DMS153 treated with DMSO at 0.1 percent for 48 hours (cell line): Measurements from ENCODE around the gene TMEM209.
A peak's percentile ranks its signal among the peaks of the same experiment; 100 is the strongest.
"Not testable (repeated sequence)": the region's sequence is repeated elsewhere in the genome, so short reads cannot be mapped to it uniquely, and the experiment has no call there.

Experiments used
- DNase-seq: peaks from one replicate; lab custom pipeline; 2025; ENCODE audit not compliant: unreplicated experiment; lab: John Stamatoyannopoulos, UW

Gene TMEM209

DNA sequence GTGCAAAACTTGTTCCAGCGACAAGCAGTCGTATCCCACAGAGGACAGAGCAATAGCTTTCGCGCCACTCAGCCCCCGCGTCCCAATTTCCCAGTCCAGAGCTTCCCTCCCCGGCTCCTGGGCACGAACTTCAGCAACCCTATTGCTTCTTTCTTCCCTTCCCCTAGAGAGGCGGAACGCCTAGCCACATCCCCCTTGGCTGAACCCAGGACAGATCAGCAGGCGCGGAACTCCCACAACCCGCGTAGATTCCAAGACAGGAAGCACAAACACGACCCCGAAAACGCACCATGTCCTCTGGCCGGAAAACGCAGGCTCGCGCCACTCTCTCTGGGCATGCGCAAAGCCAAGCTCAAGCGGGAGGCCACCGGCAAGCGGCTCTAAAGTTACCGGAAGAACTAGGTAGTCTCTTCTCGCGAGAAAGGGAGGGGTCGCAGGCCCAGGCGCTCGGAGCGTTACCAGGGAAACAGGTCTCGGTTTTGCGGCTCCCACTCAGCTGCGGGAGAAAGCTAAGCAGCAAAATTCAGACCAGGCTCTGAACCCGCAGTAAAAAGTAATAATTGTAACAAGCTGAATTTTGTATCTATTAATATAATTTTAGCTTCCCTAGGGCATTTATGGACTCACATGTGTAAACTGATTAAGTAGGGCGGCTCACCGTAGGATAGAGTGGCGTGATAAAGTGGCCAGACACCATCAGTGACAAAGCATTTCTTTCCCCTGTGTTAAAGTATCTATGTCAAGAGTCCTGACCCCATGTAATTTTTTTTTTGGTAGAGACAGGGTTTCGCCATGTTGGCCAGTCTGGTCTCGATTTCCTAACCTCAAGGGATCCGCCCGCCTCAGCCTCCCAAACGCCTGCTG, at the start of gene TMEM209:
Gene TMEM209, minus strand, starts transcription at position 323 of the 864 bp plus-strand sequence. Its CDS starts 31 bp downstream, at position 292.
- DNase-seq: peak; percentile 92

DNA sequence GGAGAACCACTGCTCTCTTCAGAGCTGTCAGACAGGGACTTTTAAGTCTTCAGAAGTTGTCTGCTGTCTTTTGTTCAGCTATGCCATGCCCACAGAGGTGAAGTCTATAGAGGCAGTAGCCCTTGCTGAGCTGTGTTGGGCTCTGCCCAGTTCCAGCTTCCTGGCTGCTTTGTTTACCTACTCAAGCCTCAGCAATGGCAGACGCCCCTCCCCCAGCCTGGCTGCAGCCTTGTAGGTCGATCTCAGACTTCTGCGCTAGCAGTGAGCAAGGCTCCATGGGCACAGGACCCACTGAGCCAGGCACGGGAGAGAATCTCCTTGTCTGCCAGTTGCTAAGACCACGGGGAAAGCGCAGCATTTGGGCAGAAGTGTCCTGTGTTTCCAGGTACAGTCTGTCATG, 49.3 kb upstream of the TMEM209 start:
- DNase-seq: no peak

DNA sequence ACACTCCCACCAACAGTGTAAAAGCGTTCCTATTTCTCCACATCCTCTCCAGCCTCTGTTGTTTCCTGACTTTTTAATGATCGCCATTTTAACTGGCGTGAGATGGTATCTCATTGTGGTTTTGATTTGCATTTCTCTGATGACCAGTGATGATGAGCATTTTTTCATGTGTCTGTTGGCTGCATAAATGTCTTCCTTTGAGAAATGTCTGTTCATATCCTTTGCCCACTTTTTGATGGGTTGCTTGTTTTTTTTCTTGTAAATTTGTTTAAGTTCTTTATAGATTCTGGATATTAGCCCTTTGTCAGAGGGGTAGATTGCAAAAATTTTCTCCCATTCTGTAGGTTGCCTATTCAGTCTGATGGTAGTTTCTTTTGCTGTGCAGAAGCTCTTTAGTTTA, 44.4 kb upstream of the TMEM209 start:
- DNase-seq: not testable (repeated sequence)

DNA sequence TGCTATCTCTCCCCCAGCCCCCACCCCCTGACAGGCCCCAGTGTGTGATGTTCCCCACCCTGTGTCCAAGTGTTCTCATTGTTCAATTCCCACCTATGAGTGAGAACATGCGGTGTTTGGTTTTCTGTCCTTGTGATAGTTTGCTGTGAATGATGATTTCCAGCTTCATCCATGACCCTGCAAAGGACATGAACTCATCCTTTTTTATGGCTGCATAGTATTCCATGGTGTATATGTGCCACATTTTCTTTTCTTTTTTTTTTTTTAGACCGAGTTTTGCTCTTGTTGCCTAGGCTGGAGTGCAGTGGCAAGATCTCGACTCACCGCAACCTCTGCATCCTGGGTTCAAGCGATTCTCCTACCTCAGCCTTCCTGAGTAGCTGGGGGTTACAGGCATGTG, 43.6 kb upstream of the TMEM209 start:
- not testable (repeated sequence) for DNase-seq

DNA sequence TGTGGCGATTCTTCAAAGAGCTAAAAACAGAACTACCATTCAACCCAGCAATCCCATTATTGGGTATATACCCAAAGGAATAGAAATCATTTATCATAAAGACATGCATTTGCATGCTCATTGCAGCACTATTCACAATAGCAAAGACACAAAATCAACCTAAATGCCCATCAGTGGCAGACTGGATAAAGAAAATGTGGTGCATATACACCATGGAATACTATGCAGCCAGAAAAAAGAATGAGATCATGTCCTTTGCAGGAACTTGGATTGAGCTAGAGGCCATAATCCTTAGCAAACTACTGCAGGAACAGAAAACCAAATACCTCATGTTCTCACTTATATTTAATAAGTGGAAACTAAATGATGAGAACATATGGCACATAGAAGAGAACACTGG, 41.3 kb upstream of the TMEM209 start:
- DNase-seq: not testable (repeated sequence)

GRCh38 chr7:130243486-130243885, 38.3 kb upstream of the TMEM209 start:
- DNase-seq: not testable (repeated sequence)

GRCh38 chr7:130242198-130243014, 37.2 kb upstream of the TMEM209 start:
- DNase-seq: peak; percentile 50

GRCh38 chr7:130240240-130240639, 35.0 kb upstream of the TMEM209 start:
- DNase-seq: no peak

DNA sequence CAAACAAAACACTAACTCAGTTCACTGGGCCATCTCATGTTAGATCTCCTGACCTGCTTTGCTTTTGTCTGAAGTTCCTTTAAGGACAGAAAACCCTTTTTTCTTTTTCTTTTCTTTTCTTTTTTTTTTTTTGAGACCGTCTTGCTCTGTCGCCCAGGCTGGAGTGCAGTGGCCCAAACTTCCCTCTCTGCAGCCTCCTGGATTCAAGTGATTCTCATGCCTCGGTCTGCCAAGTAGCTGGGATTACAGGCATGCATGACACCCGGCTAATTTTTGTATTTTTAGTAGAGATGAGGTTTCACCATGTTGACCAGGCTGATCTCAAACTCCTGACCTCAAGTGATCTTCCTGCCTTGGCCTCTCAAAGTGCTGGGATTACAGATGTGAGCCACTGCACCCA, 31.2 kb upstream of the TMEM209 start:
- DNase-seq: not testable (repeated sequence)

DNA sequence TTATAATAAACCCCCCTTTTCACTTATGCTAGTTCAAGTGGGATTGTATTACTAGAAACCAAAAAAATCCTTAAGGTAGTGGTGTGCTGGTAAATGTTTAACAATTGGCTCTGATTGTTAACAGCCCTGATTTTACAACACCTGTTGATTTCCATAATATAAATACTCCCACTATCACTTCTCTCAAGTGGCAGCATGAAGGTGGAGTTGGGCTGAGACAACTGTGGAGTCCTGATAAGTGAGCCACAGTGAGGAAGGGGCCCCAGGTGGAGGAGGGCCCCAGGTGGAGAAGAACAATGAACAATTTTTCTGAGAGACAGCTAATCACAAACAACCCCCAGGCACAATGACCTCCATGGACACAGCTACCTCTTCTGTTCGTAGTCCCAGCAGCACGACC, 28.9 kb upstream of the TMEM209 start:
- DNase-seq: no peak

DNA sequence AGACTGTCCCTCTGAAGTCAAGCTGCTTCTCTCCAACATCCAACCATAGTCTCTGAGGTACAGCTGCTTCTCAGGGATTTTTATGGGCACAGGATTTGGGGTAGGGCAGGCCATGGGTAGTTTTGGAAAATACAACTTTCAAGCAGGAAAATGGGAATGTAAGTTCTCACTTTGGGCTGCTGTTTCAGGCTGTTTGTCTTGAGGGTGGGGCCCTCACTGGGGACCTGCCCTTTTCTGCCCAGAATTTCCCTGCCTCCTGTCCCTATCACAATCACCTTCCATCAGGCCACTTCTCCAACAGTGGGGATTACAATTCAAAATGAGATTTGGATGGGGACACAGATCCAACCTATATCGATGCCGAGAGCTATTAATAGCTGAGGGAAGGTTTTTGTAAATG, 27.0 kb upstream of the TMEM209 start:
- no peak for DNase-seq

DNA sequence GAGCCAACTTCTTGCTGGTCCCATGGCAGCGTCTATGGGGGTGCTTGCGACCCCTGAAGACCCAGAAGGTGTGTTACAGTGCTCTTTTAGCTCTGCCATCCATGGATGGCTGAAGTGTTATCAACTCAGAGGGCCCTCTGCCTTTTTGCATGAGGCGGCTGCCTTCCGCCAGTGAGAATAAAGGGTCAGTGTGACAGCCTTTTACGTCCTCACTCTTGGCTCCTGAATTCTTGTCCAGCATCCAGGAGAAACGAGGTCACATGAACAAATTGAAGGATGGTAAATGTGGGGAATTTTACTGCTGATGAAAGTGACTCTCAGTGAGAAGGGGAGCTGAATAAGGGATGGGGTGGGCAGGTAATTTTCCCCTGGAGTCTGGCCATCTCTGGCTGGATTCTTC, 26.6 kb upstream of the TMEM209 start:
- no peak for DNase-seq

DNA sequence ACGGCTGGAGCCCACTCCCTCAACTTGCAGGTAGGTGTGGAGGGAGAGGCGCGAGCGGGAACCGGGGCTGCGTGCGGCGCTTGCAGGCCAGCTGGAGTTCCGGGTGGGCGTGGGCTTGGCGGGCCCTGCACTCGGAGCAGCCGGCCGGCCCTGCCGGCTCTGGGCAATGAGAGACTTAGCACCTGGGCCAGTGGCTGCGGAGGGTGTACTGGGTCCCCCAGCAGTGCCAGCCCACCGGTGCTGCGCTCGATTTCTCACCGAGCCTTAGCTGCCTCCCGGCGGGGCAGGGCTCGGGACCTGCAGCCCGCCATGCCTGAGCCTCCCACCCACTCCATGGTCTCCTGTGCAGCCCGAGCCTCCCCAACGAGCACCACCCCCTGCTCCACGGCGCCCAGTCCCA, 24.8 kb upstream of the TMEM209 start:
- not testable (repeated sequence) for DNase-seq

DNA sequence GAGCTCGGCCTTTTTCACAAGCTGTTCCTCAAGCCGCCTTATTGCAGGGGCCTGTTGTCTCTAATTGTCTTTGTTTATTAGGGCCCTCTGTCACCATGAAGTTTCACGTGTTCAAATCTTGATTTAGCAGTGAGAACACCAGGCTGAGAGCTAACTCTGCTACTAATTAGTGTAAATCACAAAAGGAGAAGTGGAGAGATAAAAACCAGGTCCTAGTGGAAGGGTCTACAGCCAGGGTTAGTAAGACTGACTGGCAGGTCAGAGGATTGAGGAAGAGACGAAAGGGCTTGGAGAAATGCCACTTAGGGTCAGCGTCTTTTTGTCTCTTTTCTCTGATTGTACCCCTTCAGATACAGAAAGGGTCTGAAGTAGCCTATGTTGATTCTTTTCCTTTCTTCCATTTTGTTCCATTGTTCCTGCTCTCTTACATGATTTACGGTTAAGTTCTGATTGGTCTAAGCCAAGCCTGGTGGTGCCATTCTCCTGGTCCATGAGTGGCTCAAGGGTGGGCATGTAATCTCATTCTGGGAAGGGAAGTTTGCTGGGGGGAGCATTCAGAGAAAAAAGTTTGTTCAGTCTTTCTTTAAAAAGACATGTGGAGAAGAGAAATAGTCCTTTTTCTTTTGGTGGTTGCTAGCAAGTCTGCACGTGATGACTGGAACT, 23.8 kb upstream of the TMEM209 start:
- DNase-seq: no peak

- DNase-seq: no peak
Observed at GRCh38 chr7:130227883-130228575, 22.8 kb upstream of the TMEM209 start.

DNA sequence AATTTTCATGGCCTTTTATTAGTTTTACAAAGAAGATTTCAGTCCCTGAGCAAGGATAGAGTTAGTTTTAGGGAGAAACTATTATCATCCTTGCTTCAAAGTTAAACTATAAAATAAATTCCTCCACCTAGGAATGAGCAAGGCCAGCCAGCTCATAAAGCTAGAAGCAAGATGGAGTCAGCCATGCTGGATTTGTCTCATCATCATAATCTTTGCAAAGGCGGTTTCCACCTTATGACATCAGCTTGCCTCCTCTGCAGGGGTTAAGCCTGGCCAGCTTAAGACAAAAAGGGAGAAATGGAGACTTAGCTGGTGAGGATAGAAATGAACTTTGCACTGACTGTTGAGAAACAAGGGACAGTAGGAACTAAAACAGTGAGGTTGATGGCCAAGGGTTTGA, 21.1 kb upstream of the TMEM209 start:
- DNase-seq: no peak

- not testable (repeated sequence) for DNase-seq
Observed at GRCh38 chr7:130224923-130225322, 19.7 kb upstream of the TMEM209 start.

DNA sequence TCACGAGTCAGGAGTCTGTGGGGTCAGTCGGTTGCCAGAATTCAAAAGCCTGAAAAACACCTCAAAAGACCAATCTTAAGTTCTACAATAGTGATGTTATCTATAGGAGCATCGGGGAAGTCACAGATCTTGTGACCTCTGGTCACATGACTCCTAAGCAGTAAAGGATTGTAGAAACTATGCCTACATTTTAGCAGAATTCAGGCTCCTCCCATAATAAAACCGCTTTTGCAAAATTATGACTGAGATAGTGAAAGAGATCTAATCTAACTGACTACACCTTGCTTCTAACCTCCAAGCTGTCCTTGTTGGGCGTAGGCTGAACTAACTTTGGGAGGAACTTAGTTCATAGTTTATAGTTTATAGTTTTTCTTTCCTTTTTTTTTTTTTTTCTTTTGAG, 19.0 kb upstream of the TMEM209 start:
- no peak for DNase-seq

DNA sequence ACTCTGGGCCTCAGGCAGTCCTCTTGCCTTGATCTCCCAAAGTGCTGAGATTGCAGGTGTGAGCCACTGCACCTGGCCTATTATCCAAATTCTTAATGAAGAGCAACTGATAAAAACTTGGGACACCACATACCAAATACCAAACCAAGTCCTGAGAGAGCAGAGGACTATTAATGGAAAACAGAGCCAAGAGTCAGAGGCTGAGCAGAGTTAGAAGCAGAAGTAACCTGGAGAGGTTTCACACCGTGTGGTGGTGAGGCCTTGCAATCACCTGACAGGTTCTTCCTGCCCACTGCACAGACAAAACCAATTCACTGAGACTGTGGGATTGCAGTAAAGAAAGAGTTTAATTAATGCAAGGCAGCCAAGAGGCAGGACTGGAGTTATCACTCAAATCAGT, 18.4 kb upstream of the TMEM209 start:
- no peak for DNase-seq

GRCh38 chr7:130221746-130222145, 16.5 kb upstream of the TMEM209 start:
- no peak for DNase-seq

DNA sequence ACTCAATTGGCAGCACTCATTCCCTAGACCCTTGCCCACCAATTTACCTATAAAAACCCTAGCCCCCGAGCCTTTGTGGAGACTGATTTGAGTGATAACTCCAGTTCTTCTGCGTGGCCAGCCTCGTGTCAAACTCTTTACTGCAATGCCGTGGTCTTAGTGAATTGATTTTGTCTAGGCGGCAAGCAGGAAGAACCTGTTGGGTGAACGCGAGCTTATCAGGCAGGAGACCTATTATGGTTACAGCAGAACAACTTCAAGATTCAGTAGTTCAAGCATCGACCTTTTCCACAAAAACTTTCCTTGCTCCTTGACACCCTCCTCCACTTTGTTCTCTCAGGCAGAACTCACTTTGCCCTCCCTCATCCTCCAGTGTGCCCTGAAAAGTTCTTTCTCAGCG, 14.7 kb upstream of the TMEM209 start:
- DNase-seq: no peak
